ENCODE data around the gene SND1.
A peak's percentile ranks its signal among the peaks of the same experiment; 100 is the strongest.

Gene SND1

GRCh38 chr7:128112781-128113221 is 460.8 kb downstream of the SND1 start:
- DNase-seq (ENCODE audit: low spot score): peak; percentile 57
- H3K27ac ChIP-seq: no peak overlapping the region
- TF ChIP-seq CTCF (IDR thresholded peaks at IDR 0.05): no peak
- no peak overlapping the region for H3K4me3 ChIP-seq

DNA sequence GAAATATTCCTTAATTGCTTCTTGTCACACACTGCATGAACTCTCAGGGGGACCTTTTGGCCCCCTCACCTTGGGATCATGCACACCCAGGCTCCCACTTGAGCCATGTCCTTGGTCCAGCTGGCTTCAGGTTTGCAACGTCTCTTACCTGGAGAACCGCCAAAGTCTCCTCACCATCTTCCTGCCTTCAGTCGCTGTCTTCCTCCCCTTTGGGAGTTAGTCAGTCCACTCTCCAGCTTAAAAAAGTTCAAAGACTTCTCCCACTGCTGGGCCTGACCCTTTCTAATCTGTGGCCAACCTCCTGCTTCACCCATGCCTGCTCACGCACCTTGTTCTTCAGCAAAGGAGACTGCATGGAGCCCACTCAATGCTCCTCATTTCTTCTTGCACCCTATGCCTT is 461.8 kb downstream of the SND1 start:
- no peak for TF ChIP-seq CTCF (IDR thresholded peaks at IDR 0.05)
- no peak overlapping the region for H3K27ac ChIP-seq
- no peak overlapping the region for H3K4me3 ChIP-seq
- peak; percentile 54 for DNase-seq (ENCODE audit: low spot score)

- Histone ChIP-seq H3K4me3 (no peak overlapping the region), H3K27ac (no peak overlapping the region)
- DNase-seq (ENCODE audit: low spot score): peak; percentile 29
- TF ChIP-seq CTCF (IDR thresholded peaks at IDR 0.05): no peak
These were observed 462.8 kb downstream of the SND1 start for GRCh38 chr7:128114806-128115205.

GRCh38 chr7:128115336-128115820 is 463.4 kb downstream of the SND1 start:
- peak; percentile 62 for DNase-seq (ENCODE audit: low spot score)
- Histone ChIP-seq H3K4me3 (no peak overlapping the region), H3K27ac (no peak overlapping the region)
- no peak for TF ChIP-seq CTCF (IDR thresholded peaks at IDR 0.05)

GRCh38 chr7:128115821-128116723 is 464.1 kb downstream of the SND1 start:
- no peak for TF ChIP-seq CTCF (IDR thresholded peaks at IDR 0.05)
- DNase-seq (ENCODE audit: low spot score): peak; percentile 24
- Histone ChIP-seq H3K27ac (no peak overlapping the region), H3K4me3 (no peak overlapping the region)

- Histone ChIP-seq H3K27ac (no peak overlapping the region), H3K4me3 (no peak overlapping the region)
- TF ChIP-seq CTCF (IDR thresholded peaks at IDR 0.05): no peak
- peak; percentile 56 for DNase-seq (ENCODE audit: low spot score)
These were observed 464.7 kb downstream of the SND1 start for GRCh38 chr7:128116740-128117139.

- TF ChIP-seq CTCF (IDR thresholded peaks at IDR 0.05): no peak
- Histone ChIP-seq H3K4me3 (no peak overlapping the region), H3K27ac (no peak overlapping the region)
- DNase-seq (ENCODE audit: low spot score): peak; percentile 38
These were observed 465.7 kb downstream of the SND1 start for GRCh38 chr7:128117691-128118090.
